WTC11 (cell line): ENCODE data around the gene GAST. TPM values are rescaled to one million over a fixed set of nuclear protein-coding genes. Genes with fewer than 3 reads are reported as not detected.

Experiments
- ATAC-seq: fragments of 200-7000 bp; cut with Tn5 transposase; 2 replicates; pipeline ENCODE4 v1.10.0; 2021; ENCODE audit warnings: mild to moderate bottlenecking, moderate library complexity
- CTCF ChIA-PET: fragments of 300-600 bp; sonication (Branson Sonifier 250); formaldehyde crosslinking; loops from one replicate; lab custom pipeline; 2021; ENCODE audit warnings: antibody characterized with exemption; lab: Charles Lee
- POLR2A ChIA-PET: fragments of 350-600 bp; sonication (Branson Sonifier 250); formaldehyde crosslinking; loops from one replicate; lab custom pipeline; 2021; ENCODE audit warnings: antibody characterized with exemption; lab: Charles Lee
- DNase-seq: peaks from one replicate; pipeline ENCODE4 v3.0.0; 2021; ENCODE audit warnings: low spot score
- H3K27ac Mint-ChIP-seq: 2 replicates; pipeline ENCODE4 v1.8.0; 2021; ENCODE audit warnings: mixed read lengths
- H3K27me3 Mint-ChIP-seq: 2 replicates; pipeline ENCODE4 v1.8.0; 2021; ENCODE audit warnings: low read depth, mild to moderate bottlenecking, moderate library complexity, mixed read lengths
- H3K36me3 Mint-ChIP-seq: 2 replicates; pipeline ENCODE4 v1.8.0; 2021; ENCODE audit warnings: mixed read lengths
- H3K4me1 Mint-ChIP-seq: 2 replicates; pipeline ENCODE4 v1.8.0; 2022; ENCODE audit warnings: mixed read lengths
- H3K4me3 Mint-ChIP-seq: 2 replicates; pipeline ENCODE4 v1.8.0; 2021; ENCODE audit warnings: mild to moderate bottlenecking, moderate library complexity, mixed read lengths
- H3K9me3 Mint-ChIP-seq: 2 replicates; pipeline ENCODE4 v1.8.0; 2021; ENCODE audit warnings: mixed read lengths
- AR ChIP-seq: fragments of 250-450 bp; sonication (Bioruptor Pico); IDR thresholded peaks from 2 replicates; pipeline ENCODE4 v1.9.0; 2021; ENCODE audit warnings: mild to moderate bottlenecking
- ATF2 ChIP-seq: sonication (generic); formaldehyde crosslinking; IDR thresholded peaks from 2 replicates; pipeline ENCODE4 v1.8.1; 2022; ENCODE audit warnings: low read depth, missing genetic modification reagents, borderline replicate concordance
- EMX1 ChIP-seq: fragments of 250-450 bp; sonication (Bioruptor Pico); IDR thresholded peaks from 2 replicates; pipeline ENCODE4 v1.8.0; 2021; ENCODE audit warnings: mild to moderate bottlenecking
- FOXJ3 ChIP-seq: sonication (generic); formaldehyde crosslinking; IDR thresholded peaks from 2 replicates; pipeline ENCODE4 v1.9.0; 2021; ENCODE audit warnings: missing genetic modification reagents, mild to moderate bottlenecking, borderline replicate concordance
- GABPB1 ChIP-seq: sonication (generic); formaldehyde crosslinking; IDR thresholded peaks from 2 replicates; pipeline ENCODE4 v1.8.1; 2023; ENCODE audit warnings: mild to moderate bottlenecking, missing genetic modification reagents
- MXD4 ChIP-seq: fragments of 250-450 bp; sonication (Bioruptor Pico); IDR thresholded peaks from 2 replicates; pipeline ENCODE4 v1.8.0; 2021; ENCODE audit warnings: mild to moderate bottlenecking, moderate library complexity, borderline replicate concordance
- NFATC4 ChIP-seq: fragments of 250-450 bp; sonication (Bioruptor Pico); IDR thresholded peaks from 2 replicates; pipeline ENCODE4 v1.9.0; 2021; ENCODE audit warnings: mild to moderate bottlenecking
- NFE2L1 ChIP-seq: sonication (generic); formaldehyde crosslinking; IDR thresholded peaks from 2 replicates; pipeline ENCODE4 v1.8.1; 2023; ENCODE audit warnings: missing genetic modification reagents
- PREB ChIP-seq: sonication (generic); formaldehyde crosslinking; IDR thresholded peaks from 2 replicates; pipeline ENCODE4 v1.8.1; 2022; ENCODE audit warnings: mild to moderate bottlenecking, missing genetic modification reagents, moderate library complexity, borderline replicate concordance
- PRRX2 ChIP-seq: fragments of 250-450 bp; sonication (Bioruptor Pico); IDR thresholded peaks from 2 replicates; pipeline ENCODE4 v1.8.0; 2021; ENCODE audit warnings: mild to moderate bottlenecking
- SMAD4 ChIP-seq: sonication (generic); formaldehyde crosslinking; IDR thresholded peaks from 2 replicates; pipeline ENCODE4 v1.8.0; 2022; ENCODE audit warnings: mild to moderate bottlenecking, missing genetic modification reagents
- SOX15 ChIP-seq: fragments of 250-450 bp; sonication (Bioruptor Pico); IDR thresholded peaks from 2 replicates; pipeline ENCODE4 v1.9.0; 2021; ENCODE audit warnings: mild to moderate bottlenecking
- STAT6 ChIP-seq: sonication (generic); formaldehyde crosslinking; conservative IDR thresholded peaks from 2 replicates; pipeline ENCODE4 v1.8.1; 2023; ENCODE audit warnings: mild to moderate bottlenecking, low read depth, missing genetic modification reagents, moderate library complexity
- TP53 ChIP-seq: sonication (generic); formaldehyde crosslinking; IDR thresholded peaks from 2 replicates; pipeline ENCODE4 v1.8.1; 2023; ENCODE audit warnings: mild to moderate bottlenecking, missing genetic modification reagents
- USF1 ChIP-seq: sonication (generic); formaldehyde crosslinking; IDR thresholded peaks from 2 replicates; pipeline ENCODE4 v1.8.0; 2022; ENCODE audit warnings: mild to moderate bottlenecking, missing genetic modification reagents
- ZMAT4 ChIP-seq: fragments of 250-450 bp; sonication (Bioruptor Pico); IDR thresholded peaks from 2 replicates; pipeline ENCODE4 v1.9.0; 2021; ENCODE audit warnings: mild to moderate bottlenecking
- ZNF416 ChIP-seq: fragments of 250-450 bp; sonication (Bioruptor Pico); IDR thresholded peaks from 2 replicates; pipeline ENCODE4 v1.9.0; 2021; ENCODE audit warnings: mild to moderate bottlenecking, inconsistent platforms
- ZNF425 ChIP-seq: fragments of 250-450 bp; sonication (Bioruptor Pico); conservative IDR thresholded peaks from 2 replicates; pipeline ENCODE4 v1.9.0; 2021; ENCODE audit warnings: mild to moderate bottlenecking
- ZNF671 ChIP-seq: fragments of 250-450 bp; sonication (Bioruptor Pico); IDR thresholded peaks from 2 replicates; pipeline ENCODE4 v1.8.0; 2021; ENCODE audit warnings: mild to moderate bottlenecking
- total RNA-seq: library from RNA; stranded (reverse); gene quantifications from 3 replicates; pipeline ENCODE4 v1.2.3, GENCODE V29; 2021

GAST gene
- total RNA-seq, 1 experiment from 2014 or later: not detected

GRCh38 chr17:41691031-41691777 lies 20.9 kb upstream of the GAST start:
- no peak for TF ChIP-seq ATF2 (CRISPR knock-in tag)
- 0 out of 2 replicates have a peak, but pooled peaks have one; percentile 3 for TF ChIP-seq SMAD4
- TF ChIP-seq GABPB1: 0 out of 2 replicates have a peak, but pooled peaks have one; percentile 47
- TF ChIP-seq SOX15 (CRISPR knock-in tag): no peak
- no peak for TF ChIP-seq USF1 (CRISPR knock-in tag)
- no peak for TF ChIP-seq ZMAT4 (CRISPR knock-in tag)
- TF ChIP-seq STAT6 (CRISPR knock-in tag): no peak
- no peak for TF ChIP-seq TP53 (CRISPR knock-in tag)
- H3K27me3 Mint-ChIP-seq: no peaks in the 10 kb centered on the region
- H3K27ac Mint-ChIP-seq: peak overlapping the region; percentile 88

GRCh38 chr17:41692722-41693521 lies 19.2 kb upstream of the GAST start:
- Mint-ChIP-seq H3K27me3 (peaks cover 2% of the 10 kb centered on the region; the same call in 1 of the 2 replicates), H3K27ac (no peak overlapping the region), H3K9me3 (no peaks in the 10 kb centered on the region), H3K4me1 (peaks cover 12% of the 10 kb centered on the region), H3K4me3 (no peak overlapping the region), H3K36me3 (peaks cover 40% of the 10 kb centered on the region)
- DNase-seq: no peak
- POLR2A ChIA-PET: interaction anchor here (0.6 to 5.1 kb wide), 2 partner anchors 14 to 69 kb away, joined by 4 to 42 read pairs; no protein-coding TSS in a partner anchor
- no peak for ATAC-seq
- CTCF ChIA-PET: interaction anchor here (1.2 to 2.0 kb wide), 2 partner anchors 13 kb away, joined by 4 read pairs; no protein-coding TSS in a partner anchor
- peak; percentile 23; the same call in 1 of the 2 replicates for TF ChIP-seq ZNF416
- peak; percentile 75 for TF ChIP-seq ZNF425 (CRISPR knock-in tag)
- peak; percentile 83 for TF ChIP-seq EMX1 (CRISPR knock-in tag)
- no peak for TF ChIP-seq MXD4 (CRISPR knock-in tag)
- peak; percentile 49; the same call in 1 of the 2 replicates for TF ChIP-seq ZMAT4 (CRISPR knock-in tag)
- 0 out of 2 replicates have a peak, but pooled peaks have one; percentile 13 for TF ChIP-seq NFE2L1 (CRISPR knock-in tag)
- 0 out of 2 replicates have a peak, but pooled peaks have one; percentile 53 for TF ChIP-seq PREB (CRISPR knock-in tag)
- peak; percentile 85 for TF ChIP-seq PRRX2 (CRISPR knock-in tag)
- peak; percentile 90 for TF ChIP-seq NFATC4 (CRISPR knock-in tag)
- no peak for TF ChIP-seq FOXJ3 (CRISPR knock-in tag)
- peak; percentile 52; the same call in 1 of the 2 replicates for TF ChIP-seq ZNF671 (CRISPR knock-in tag)
- TF ChIP-seq AR (CRISPR knock-in tag): peak; percentile 80; the same call in 1 of the 2 replicates

More at GRCh38 chr17:41691031-41691777, 20.9 kb upstream of the GAST start:
- Mint-ChIP-seq H3K36me3 (peaks cover 40% of the 10 kb centered on the region), H3K4me1 (peaks cover 15% of the 10 kb centered on the region), H3K4me3 (peak overlapping the region; percentile 92), H3K9me3 (peaks cover 6% of the 10 kb centered on the region)
- ATAC-seq (no peak), DNase-seq (no peak)
- ChIA-PET CTCF (interaction anchor here (0.6 to 1.8 kb wide), 5 partner anchors 12 to 1472 kb away, joined by 3 to 10 read pairs (median 3); partner anchors contain the start of gene WIPF2), POLR2A (interaction anchor here (1.1 to 5.1 kb wide), 4 partner anchors 12 to 94 kb away, joined by 5 to 42 read pairs (median 34); partner anchors contain the start of gene JUP)
